OCI-LY1 (cell line): Measurements from ENCODE around the gene SDSL.

Experiments used
- EZH2 ChIP-seq: fragments of 200-600 bp; sonication (generic), shearing (Covaris generic); IDR thresholded peaks from 2 replicates; pipeline ENCODE4 v1.8.0; 2017; ENCODE audit warnings: borderline replicate concordance, mixed run types, mild to moderate bottlenecking, antibody characterized with exemption, low read length, moderate library complexity, mixed read lengths
- TF ChIP-seq, protein P1 (sequence below): fragments of 200-600 bp; sonication (generic), shearing (Covaris generic); IDR thresholded peaks from 2 replicates; pipeline ENCODE4 v1.5.1; 2017; ENCODE audit warnings: mild to moderate bottlenecking, antibody characterized with exemption, low read length, moderate library complexity, mixed read lengths

DNA sequence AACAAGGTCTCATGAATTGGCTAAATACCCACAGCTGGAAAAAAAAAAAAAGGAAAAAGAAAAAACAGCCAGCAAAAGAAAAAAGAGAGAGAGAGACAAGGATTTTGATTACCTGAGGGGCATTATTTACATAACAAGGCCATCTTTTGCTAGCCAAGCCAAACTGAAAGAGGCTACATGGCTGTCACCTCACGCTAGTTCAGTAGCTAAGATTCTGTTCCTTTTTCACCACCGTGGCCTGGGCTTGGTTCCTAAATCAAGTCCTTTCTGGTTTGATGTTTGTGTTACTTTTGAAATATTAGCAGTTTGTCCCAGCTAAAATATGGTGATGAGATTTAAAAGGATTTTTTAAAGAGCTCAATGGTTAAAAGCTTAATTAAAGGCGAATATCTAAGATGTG is 16.5 kb upstream of the SDSL start:
- TF ChIP-seq, protein P1, sequence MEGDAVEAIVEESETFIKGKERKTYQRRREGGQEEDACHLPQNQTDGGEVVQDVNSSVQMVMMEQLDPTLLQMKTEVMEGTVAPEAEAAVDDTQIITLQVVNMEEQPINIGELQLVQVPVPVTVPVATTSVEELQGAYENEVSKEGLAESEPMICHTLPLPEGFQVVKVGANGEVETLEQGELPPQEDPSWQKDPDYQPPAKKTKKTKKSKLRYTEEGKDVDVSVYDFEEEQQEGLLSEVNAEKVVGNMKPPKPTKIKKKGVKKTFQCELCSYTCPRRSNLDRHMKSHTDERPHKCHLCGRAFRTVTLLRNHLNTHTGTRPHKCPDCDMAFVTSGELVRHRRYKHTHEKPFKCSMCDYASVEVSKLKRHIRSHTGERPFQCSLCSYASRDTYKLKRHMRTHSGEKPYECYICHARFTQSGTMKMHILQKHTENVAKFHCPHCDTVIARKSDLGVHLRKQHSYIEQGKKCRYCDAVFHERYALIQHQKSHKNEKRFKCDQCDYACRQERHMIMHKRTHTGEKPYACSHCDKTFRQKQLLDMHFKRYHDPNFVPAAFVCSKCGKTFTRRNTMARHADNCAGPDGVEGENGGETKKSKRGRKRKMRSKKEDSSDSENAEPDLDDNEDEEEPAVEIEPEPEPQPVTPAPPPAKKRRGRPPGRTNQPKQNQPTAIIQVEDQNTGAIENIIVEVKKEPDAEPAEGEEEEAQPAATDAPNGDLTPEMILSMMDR = no peak
- TF ChIP-seq EZH2 = no peak
